HG02973 (cell line): ENCODE results near the gene SH3RF3.

Experiments used
- ATAC-seq: cut with Tn5 transposase; IDR thresholded peaks from one replicate; pipeline ENCODE4 v1.9.1; 2021; ENCODE audit warnings: moderate library complexity; ENCODE audit not compliant: unreplicated experiment

SH3RF3 gene

DNA sequence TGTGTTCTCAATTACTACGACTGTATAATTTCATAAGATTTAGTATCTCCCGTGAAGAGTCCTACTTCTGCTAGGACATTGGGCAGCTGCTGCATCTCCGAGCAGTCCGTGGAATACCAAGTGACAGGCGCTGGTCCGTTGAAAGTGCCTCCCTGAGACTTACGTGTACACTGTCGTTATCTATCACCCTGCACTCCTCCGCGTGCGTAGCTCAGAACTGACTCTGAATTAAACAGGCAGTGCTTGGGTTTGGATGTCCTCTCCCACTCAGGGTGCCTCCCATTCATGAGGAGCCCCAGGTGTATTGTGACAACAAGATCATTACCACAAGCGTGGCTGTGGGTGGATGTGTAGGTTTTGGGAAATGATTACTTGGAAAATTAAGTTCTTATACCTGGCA, 148.4 kb downstream of the SH3RF3 start:
- ATAC-seq, result no peak

DNA sequence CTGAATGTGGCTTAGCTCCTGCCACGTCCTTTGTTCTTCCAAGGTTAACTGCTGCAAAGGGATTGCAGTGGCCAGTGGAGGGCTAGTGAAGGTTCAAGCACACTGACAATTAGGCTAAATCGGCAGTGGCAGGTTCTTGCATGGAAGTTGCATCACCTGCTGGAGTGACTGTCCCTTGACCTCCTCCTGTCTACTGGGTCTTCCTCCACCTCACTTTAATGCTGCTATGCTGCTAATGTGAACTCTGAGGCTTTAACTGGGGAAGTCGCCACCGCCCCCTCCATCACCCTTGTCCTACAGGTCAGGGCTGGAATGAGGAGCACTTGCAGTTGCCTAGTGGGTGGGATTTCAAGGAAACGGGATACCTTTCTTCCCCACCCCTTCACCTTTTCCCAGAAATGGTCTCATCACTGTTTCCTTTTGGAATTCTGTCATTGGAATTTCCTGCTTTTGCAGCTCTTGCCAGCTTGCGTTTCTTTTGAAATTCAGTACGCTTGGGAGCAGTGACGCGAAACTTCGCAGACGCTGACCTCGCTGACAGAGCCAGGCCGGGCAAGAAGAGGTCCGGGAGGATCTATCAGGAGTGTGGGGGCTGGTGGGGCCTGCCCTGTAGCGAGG, 150.3 kb downstream of the SH3RF3 start:
- ATAC-seq, result no peak

DNA sequence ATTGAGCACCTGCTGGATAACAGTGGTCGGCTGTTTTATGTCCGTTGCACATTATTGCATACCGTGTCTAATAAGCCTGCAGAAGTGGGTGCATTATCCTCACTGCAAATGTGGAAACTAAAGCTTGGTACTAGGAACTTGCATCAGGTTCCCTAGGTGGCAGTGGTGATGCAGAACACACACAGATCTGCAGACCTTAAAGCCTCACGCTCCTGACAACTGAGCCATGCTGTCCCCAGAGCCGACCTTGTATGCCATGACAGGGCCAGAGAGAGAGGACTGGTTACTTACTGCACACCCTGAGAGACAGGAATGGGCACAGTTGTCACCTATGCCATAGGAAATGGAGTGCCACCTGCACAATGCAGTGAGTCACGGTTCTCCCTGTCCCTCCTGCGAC, 151.8 kb downstream of the SH3RF3 start:
- no peak for ATAC-seq

DNA sequence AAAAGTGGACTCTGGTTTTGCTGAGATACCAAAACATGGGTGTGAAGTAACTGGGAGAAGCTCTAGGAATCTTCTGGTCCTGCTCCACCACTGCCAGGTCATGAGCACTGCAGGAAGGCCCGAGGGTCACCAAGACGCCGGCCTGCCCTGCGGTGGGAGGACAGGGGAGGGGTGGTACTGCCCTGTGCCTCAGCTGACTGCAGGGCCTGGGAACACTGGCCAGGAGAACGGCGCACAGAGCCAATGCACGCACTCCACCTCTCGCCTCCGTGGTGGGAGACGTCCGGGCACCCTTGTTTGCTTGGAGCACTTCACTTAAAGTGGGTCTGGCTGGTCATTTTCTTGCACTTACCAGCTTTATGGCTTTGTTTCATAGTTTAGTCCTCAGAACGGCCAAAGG, 153.4 kb downstream of the SH3RF3 start:
- no peak for ATAC-seq

DNA sequence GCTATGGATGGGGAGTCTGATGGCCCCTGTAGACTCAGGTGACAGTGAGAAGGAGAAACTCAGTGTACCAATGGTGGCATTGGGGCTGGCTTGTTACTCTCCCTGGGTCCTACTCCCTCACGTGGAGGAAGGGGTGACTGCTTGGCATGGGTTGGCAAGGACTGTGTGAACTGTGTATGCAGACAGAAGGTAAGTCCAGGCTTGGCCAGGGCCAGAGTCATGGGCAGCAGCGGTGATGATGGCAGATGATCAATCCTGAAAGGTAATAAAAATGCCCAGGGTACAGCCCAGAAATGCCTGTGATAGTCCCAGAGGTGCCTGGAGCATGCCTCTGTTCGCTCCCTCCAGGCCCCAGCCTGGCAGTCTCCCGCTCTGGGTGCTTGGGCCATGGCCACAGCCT, 153.9 kb downstream of the SH3RF3 start:
- no peak for ATAC-seq

DNA sequence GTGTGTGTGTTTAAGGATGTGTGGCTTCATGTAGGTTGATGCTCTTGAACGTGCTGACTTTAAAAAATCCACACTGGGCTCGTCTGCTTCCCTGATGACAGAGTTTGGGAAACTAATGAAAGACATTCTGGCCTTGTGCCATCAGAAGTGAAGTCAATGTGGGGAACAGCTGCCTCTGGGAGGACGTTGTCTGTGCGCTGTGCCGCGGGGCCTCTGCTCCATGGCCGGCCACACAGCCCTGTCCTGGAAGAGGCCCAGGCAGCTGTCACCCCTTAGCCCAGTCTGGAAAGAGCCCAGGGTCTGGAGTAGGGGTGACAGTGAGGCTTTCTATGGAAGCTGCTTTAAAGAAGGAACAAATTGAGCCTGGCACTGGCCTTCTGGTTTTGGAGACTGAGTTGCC, 155.8 kb downstream of the SH3RF3 start:
- ATAC-seq, result no peak

DNA sequence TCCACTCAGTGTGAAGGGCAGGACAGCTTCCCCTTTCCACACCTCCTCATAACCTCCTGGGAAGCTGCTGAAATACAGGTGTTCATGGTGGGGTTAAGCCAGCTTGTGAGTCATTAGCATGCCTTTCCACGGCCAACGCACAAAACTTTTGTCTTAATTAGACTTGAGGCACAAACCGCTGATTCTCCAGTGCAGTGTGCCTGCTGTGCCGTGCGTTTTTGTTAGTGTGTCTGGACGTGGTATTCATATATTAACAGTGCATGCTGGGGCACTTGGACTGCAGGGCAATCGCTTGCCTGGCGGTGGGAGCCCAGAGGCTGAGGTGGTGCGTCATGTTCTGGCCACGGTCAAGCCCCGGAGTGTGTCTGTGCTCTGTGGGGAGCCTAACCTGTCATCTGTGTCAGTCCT, 156.2 kb downstream of the SH3RF3 start:
- ATAC-seq, result no peak

DNA sequence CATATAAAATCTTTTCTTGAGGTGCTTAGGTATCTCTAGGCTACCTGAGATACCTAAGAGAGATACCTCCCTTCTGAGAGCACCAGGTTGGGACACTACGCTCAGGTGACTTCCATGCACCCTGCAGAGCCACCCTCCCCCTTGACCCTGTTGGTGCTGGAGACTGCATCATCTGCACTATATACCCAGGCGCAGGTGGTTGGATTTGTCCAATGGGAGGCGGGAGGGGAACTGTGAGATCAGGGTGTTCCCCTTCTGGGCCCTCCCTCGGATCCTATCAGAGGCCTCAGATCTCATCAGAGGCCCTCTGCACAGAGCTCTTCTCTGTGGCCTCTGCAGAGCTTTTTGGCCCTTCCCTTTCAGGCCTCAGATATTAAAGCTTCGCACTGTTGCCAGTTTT, 158.4 kb downstream of the SH3RF3 start:
- no peak for ATAC-seq

DNA sequence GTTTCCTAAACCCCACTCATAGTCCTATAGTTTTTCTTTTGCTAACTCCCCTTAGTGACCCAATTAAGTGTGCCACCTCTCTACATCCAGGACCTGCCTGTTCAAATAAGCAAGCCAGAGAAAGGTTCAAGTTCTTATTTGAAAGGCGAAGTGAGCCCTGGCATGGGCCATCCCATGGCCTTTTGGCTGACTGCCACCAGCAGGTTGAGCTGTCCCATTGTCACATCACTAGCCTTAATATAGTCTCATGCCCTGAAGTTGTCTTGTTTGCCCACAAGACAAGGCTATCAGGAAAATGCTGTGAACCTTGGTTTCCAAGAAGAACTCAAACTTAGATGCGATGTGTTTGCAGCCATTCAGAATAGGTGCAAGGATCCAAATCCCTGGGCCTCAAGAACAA, 158.8 kb downstream of the SH3RF3 start:
- ATAC-seq, result no peak

DNA sequence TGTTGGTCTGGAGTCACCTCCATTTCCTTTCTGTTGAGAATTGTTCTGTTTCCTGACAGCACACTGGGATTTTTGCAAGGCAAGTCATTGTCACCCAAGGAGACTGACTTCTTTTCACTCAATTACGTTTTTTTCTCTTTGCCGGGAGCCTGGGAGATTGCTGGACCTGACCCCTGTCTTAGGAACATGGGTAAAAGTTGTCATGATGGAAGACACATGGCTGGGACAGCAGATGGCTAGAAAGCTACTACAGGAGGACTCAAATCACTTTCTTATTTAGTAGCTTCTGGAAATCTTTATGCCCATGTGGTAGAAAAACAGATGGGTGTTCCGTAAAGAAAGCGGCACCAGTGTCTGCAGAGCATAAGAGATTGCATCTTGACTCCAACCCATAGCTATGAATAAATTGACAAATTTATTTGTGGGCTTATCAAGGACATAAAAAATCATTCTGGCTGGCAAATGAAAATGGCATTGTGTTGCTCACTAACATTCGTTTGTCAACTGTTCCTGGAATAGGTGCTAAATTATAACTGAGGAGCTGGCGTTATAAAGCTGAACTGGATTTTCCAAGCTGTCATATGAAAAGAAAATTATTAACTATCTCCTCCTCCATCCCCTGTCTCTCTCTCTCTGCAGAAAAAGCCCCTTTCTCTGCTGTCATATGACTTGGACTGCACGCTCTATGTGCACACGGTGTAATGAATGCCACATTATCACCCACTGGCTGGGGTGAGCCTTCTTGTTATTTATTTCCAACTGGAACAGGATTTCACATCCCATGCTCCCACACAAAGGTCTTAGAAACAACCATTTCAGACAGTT, 159.8 kb downstream of the SH3RF3 start:
- no peak for ATAC-seq

DNA sequence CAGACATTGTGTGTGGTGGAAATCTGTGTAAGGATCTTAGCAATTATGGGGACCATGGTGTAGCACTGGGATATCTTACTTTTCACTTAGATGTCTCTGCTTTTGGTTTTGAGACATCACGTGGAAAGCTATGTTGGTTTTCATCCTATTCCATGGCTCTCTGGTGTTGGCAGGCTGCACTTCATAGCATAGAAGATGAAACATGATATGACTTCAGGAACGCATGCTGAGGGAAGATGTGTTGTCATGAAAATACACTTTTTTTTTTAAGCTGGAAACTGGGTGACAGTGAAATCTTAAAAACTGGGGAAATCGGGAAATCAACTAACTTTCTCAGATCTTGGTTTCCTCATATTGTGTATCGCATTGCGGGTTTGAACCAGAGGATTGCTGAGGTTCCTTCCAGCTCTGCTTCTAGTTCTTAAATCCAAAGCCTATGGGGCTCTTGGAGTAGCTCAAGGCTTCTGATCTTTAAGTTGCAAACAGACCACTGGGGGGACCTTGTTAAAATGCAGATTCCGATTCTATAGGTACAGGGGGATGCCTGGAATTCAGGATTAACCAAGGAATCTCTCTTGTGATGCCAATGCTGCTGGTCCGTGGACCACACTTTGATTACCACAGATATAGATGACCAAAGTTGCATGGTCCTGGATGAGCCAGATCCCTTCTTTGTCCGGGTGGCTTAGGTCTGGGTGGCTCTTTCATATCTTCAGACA, 160.7 kb downstream of the SH3RF3 start:
- no peak for ATAC-seq

DNA sequence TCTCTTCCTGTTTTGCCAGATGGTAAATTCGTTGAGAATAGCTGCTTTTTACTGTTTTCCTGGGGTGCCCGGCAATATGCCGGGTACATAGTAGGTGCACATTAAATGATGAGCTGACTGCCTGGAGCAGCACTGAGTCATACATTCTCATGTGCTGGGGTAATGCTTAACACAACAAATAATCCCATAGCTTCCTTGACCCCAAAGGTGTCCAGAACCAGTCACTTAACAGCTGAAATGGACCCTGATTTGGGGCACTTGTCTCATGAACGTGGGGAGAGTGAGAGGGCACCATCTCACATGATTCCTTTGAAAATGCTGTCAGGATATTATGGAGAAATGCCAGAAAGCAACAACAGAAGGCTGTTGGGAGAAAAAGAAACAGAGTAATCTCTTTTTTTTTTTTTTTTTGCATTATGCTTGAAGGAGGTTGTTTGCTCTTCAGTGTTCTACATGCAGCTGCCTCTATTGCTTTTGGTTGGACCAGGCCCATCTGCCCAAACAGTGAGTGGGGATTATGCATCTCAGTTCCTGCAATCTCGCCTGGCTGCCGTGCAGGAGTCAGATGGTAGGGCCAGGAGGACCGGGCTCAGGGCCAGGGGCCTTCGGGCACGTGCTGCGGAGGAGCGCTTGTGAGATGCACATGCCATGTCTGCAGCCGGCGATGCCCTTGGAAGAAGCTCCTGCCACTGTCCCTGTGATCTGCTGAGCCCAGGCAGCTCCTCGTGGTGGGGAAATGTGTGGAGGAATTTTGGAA, 162.1 kb downstream of the SH3RF3 start:
- ATAC-seq, result no peak

DNA sequence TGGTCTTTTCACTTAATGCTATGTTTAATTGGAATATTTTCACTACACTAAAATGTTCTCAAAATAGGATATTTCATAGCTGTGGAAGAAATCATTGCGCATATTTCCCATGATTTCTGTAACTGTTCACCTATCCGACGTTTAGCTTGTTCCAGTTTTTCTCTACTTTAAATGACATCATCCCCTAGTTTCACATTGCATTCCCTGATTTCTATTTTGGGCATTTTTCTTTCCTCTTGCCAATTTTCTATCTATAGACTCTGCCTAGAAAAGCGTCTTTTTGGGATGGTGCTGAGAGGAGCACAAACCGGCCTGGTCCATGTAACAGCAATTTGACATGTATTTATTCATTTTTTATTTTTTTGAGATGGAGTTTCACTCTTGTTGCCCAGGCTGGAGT, 163.4 kb downstream of the SH3RF3 start:
- ATAC-seq, result no peak

DNA sequence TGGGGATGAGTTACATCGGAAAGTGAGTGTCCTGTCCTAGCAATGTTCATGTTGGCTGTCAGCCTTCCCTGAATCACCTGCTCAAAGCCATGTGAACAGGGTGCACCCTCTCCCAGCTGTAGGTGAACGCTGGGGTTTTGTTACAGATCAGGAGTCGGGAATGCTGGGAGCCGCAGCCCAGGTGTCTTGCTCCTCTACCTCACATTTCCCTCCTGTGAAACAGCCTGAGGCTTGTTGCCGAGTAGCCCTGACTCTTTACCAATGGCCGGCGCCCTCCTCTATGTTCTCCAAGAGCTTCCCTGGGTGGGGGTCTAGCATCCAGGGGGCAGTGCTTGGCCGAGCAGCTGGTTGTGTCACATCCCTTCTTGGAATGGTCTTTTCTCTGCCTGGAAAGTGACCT, 164.7 kb downstream of the SH3RF3 start:
- ATAC-seq, result no peak

DNA sequence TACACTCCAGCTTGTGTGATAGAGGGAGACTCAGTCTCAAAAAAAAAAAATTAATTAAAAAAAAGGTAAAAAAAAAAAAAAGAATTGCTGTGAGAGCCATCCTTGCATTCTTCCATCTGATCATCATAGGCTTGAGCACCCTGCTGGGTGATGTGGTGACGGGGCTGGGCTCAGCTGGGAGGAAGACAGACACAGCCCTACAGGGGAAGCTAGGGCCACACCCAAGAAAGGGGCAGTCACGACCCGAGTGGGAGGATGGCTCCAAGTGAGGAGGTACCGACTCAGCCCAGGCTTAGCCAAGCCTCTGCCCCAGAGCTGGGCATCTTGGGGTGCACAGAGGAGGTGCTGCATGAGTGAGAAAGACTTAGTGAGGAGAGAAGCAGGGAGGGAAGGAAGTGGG, 165.5 kb downstream of the SH3RF3 start:
- no peak for ATAC-seq

DNA sequence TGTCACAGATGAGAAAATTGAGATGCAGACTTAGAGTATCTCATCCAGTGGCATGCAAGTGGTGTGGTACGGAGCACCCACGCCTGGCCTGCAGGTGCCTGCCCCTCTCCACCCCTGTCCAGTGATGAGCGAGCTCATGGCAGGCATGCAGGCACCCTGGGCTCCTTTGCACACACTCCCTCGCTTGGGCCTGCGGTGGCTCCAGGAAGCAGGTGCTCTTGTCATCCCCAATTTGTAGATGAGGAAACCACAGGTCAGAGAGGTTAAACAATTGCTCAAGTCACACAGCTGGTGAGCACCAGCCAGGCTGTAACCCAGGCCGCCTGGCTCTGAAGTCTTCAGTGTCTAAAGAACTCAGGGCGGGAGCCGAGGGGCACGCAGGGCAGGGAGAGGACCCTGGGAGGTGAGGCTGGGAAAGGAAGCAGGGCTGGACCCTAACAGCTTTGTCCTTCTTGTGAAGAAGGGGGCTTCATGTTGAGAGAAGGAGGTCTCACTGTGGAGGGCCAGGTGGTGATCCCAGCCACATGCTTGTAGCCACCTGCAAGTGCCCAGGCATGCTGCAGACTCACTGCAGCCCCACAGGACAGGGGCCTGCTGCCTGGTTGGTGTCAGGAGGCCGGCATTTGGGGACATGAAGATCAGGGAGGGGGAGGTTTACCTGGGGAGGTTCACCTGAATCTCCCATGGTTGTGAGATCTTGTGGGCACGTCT, 166.2 kb downstream of the SH3RF3 start:
- no peak for ATAC-seq

DNA sequence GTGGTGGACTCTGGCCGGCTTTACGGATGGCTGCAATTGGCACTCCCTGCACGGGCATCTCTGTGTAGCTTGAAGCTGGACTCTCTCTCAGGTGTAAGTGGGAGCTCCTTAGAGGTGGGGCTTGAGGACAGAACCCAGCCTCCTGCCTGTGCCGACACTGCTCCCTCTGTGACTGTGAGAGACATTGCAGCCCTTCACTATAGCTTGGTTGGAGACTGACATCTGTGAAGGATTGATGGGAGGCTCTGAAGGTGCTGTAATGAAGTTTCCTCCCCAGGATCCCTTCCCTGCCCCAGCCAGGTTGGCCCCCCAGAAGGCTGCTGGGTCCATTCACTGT, 166.7 kb downstream of the SH3RF3 start:
- ATAC-seq, result no peak

DNA sequence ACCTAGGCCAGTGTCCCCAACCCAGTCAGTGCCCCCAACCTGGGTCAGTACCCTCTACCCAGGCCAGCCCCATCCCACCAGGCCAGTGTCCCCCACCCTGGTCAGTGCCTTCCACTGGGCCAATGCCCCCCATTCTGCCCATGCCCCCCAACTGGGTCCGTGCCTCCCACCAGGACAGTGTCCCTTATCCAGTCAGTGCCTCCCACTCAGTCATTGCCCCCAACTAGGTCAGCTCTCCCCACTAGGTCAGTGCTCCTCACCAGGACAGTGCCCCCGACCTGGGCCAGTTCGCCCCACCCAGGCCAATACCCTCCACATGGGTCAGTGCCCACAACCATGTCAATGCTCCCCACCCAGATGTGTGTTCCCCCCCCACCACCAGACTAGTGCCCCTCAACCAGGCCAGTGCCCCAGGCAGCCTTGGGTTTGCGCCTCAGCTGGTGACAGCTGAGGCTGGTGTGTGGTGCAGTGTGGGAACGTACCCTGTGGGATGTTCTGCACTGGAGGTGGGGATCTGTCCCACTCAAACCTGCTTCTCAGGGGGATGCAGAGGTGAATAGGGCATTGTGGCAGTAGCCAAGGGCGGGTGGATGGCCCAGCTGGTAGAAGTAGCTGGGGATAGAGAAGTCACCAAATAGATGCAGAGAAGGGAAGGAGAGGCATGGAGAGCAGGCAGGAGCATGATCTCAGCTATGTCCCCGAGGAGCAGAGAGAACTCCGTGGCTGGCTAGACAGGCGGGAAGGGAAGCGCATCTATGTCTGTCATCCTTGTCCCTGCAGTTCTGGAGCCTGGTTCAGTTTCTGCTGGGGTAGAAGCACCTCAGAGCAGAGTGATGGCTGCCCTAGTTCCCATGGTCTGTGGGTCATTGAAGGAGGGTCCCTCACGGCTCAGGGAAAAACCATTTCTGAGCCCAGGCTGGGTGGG, 168.8 kb downstream of the SH3RF3 start:
- ATAC-seq, result no peak

DNA sequence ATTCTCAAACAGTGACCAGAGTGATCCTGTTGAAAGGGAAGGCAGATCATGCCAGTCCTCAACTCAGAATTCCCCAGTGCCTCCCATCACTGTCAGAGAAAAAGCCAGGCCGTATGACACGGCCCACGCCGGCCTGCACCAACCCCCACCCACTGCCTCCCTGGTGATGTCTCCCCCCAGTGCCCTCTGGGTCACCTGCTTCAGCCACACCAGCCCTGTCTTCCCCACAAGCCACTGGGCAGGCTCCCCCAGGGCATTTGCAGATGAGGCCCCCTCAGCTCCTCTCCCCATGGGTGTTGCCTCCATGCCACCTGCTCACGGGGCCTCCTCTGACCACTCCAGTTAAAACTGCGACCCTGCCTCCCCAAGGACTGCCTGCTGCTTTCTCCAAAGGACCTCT, 169.8 kb downstream of the SH3RF3 start:
- ATAC-seq, result no peak

DNA sequence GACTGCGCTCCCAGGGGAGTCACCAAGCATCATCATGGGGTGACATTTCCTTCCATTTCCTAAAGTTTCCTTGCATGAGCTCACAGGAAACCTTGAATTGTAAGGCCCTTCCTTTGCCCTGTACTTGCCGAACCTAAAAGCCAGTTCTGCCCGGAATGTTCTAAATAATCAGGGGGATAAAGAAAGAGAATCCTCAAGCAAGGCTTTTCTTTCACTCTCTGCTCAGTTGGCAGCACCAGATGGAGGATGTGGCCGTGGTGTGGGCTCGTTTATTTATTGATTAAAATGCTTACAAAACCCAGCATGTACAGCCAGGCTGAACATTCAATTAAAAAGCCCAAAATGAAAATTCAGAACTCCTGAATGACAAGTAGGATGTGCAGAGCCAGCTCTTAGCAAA, 170.5 kb downstream of the SH3RF3 start:
- no peak for ATAC-seq
